Neural progenitor cell (in vitro differentiated cells): ENCODE data around the gene ZC3H12D. TPM values are rescaled to one million over a fixed set of nuclear protein-coding genes. Genes with fewer than 3 reads are reported as not detected.

ENCODE experiments used
- DNase-seq: peaks from one replicate; pipeline ENCODE4 v3.0.0-alpha.2; 2016; ENCODE audit warnings: low spot score
- H2AFZ ChIP-seq: fragments of 200-600 bp; sonication (generic); replicated peaks from 2 replicates; pipeline ENCODE4 v1.6.1; 2016; ENCODE audit warnings: antibody characterized with exemption
- H3F3A ChIP-seq: fragments of 200-600 bp; sonication (generic); 2 replicates; pipeline ENCODE4 v1.6.1; 2016; ENCODE audit warnings: antibody characterized with exemption, low read depth
- H3K27ac ChIP-seq: fragments of 200-600 bp; sonication (generic); 2 replicates; pipeline ENCODE4 v1.5.1; 2016; ENCODE audit warnings: mild to moderate bottlenecking
- H3K27me3 ChIP-seq: fragments of 200-600 bp; sonication (generic); 2 replicates; pipeline ENCODE4 v1.6.1; 2016; ENCODE audit warnings: mild to moderate bottlenecking, moderate library complexity
- H3K36me3 ChIP-seq: fragments of 200-600 bp; sonication (generic); 2 replicates; pipeline ENCODE4 v1.5.1; 2016
- H3K4me1 ChIP-seq: fragments of 200-600 bp; sonication (generic); 2 replicates; pipeline ENCODE4 v1.6.1; 2016; ENCODE audit warnings: mixed run types
- H3K4me2 ChIP-seq: fragments of 200-600 bp; sonication (generic); 2 replicates; pipeline ENCODE4 v1.6.1; 2016
- H3K4me3 ChIP-seq: fragments of 200-600 bp; sonication (generic); 2 replicates; pipeline ENCODE4 v1.5.1; 2016
- H3K79me2 ChIP-seq: fragments of 200-600 bp; sonication (generic); 2 replicates; pipeline ENCODE4 v1.6.1; 2016; ENCODE audit warnings: low read depth
- H3K9ac ChIP-seq: fragments of 200-600 bp; sonication (generic); 2 replicates; pipeline ENCODE4 v1.6.1; 2016
- H3K9me3 ChIP-seq: fragments of 200-600 bp; sonication (generic); 2 replicates; pipeline ENCODE4 v1.5.1; 2016; ENCODE audit warnings: low read depth
- H4K20me1 ChIP-seq: fragments of 200-600 bp; sonication (generic); 2 replicates; pipeline ENCODE4 v1.6.1; 2016; ENCODE audit warnings: low read depth
- H3K27ac Mint-ChIP-seq: 3 replicates; pipeline ENCODE4 v1.8.0; 2021; ENCODE audit warnings: mixed read lengths
- H3K27me3 Mint-ChIP-seq: 2 replicates; pipeline ENCODE4 v1.8.0; 2022; ENCODE audit warnings: low read depth, mild to moderate bottlenecking, inconsistent platforms, moderate library complexity, mixed read lengths; ENCODE audit not compliant: insufficient read depth
- H3K36me3 Mint-ChIP-seq: 3 replicates; pipeline ENCODE4 v1.8.0; 2021; ENCODE audit warnings: mixed read lengths
- H3K4me1 Mint-ChIP-seq: 3 replicates; pipeline ENCODE4 v1.8.0; 2021; ENCODE audit warnings: mixed read lengths
- H3K4me3 Mint-ChIP-seq: 3 replicates; pipeline ENCODE4 v1.8.0; 2021; ENCODE audit warnings: mild to moderate bottlenecking, moderate library complexity, mixed read lengths
- H3K9me3 Mint-ChIP-seq: 3 replicates; pipeline ENCODE4 v1.8.0; 2020; ENCODE audit warnings: mixed read lengths
- CTCF ChIP-seq: fragments of 200-600 bp; sonication (generic); IDR thresholded peaks from 2 replicates; pipeline ENCODE4 v1.5.1; 2017; ENCODE audit warnings: antibody characterized with exemption, mild to moderate bottlenecking
- EZH2 ChIP-seq: fragments of 200-600 bp; sonication (generic); IDR thresholded peaks from 2 replicates; pipeline ENCODE4 v1.6.1; 2017; ENCODE audit warnings: antibody characterized with exemption, mild to moderate bottlenecking, moderate library complexity
- EZH2phosphoT487 ChIP-seq: fragments of 200-600 bp; sonication (generic); IDR thresholded peaks from 2 replicates; pipeline ENCODE4 v1.6.1; 2017; ENCODE audit warnings: antibody characterized with exemption
- total RNA-seq: library from RNA; depleted of rRNA; stranded (reverse); fragments of >200 nt; gene quantifications from 2 replicates; pipeline ENCODE4 v1.2.3, GENCODE V29; 2015; ENCODE audit warnings: low replicate concordance

Gene ZC3H12D
- total RNA-seq: 0.03 TPM in 1 of 2 replicates, not detected in the other

DNA sequence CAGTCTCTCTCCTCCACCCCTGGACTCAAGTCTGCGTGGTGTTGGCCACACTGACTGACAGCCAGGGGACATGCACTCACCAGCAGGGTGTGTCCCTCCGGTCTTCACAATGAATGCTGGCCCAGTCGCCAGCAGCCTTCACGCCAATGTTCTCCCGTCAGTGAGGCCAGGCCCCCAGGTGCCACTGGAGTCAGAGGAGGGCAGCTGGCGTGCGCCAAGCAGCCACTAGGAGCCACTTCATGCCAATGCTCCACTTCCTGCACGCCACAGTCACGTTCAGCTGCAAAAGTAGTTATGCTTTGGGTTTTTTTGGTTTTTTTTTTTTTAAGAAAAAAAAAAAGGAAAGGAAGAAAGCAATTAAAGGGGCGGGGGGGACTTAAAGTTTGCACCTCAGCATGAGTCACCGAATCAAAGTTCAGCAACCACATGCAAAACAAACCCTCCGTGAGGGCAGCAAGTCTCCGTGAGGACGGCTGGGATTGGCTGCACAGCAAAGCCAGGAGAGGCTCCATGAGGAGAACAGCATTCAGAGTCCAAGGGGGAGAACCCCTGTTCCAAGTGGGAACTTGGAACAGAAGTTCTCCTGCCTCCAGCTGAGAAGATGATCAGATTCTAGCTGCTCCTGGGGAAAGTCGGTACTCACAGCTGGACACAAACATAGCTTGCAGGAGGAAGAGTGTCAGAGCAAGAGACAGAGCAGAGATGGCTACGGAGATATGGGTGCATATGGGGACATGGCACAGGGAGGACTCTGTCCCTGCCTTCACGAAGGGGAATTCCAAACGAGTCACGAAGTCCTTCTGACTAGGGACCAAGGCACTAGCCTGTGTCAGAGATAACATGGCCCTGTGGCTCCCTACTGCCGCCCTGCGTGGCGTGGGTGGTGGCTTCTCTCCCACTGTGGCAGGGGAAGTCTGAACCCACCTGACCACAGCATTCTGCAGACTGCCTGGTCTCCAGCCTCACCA is at the start of gene ZC3H12D:
Gene ZC3H12D (minus strand): TSS at position 282 of the 968 bp plus-strand sequence. CDS start 10,471 bp downstream, outside the sequence.
- H3K4me3 Mint-ChIP-seq: no peak within 1 kb of the TSS
- H2AFZ ChIP-seq: no peak within 1 kb of the TSS
- peak; percentile 18 for DNase-seq

DNA sequence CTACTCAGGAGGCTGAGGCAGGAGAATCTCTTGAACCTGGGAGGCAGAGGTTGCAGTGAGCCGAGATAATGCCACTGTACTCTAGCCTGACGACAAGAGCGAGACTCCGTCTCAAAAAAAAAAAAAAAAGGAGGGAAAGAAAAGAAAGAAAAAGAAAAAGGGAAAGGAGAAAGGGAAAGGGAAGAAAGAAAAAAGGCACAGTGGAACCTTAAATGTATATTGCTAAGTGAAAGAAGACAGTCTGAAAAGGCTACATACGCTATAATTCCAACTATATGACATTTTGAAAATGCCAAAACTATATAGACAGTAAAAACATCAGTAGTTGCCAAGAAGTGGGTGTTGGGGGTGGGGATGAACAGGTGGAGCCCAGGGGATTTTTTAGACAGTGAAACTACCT is 44.8 kb upstream of the ZC3H12D start:
- Histone ChIP-seq H3K79me2 (no peaks in the 10 kb centered on the region), H3K27me3 (no peaks in the 10 kb centered on the region), H3K9ac (no peak overlapping the region), H3K4me2 (no peak overlapping the region), H3K9me3 (no peaks in the 10 kb centered on the region), H3K36me3 (peaks cover 26% of the 10 kb centered on the region), H3K27ac (no peak overlapping the region), H3K4me1 (no peaks in the 10 kb centered on the region), H3K4me3 (no peak overlapping the region), H4K20me1 (no peaks in the 10 kb centered on the region), H2AFZ (no peak overlapping the region), H3F3A (no peaks in the 10 kb centered on the region)
- H3K4me1 Mint-ChIP-seq: no peaks in the 10 kb centered on the region
- peaks cover 11% of the 10 kb centered on the region for H3K36me3 Mint-ChIP-seq
- no peak overlapping the region for H3K27ac Mint-ChIP-seq
- DNase-seq: no peak
- H3K9me3 Mint-ChIP-seq: no peaks in the 10 kb centered on the region
- TF ChIP-seq EZH2phosphoT487 (no peak), EZH2 (no peak), CTCF (no peak)
- H3K27me3 Mint-ChIP-seq: no peaks in the 10 kb centered on the region
- H3K4me3 Mint-ChIP-seq: no peak overlapping the region

More for the DNA sequence above, at the start of gene ZC3H12D:
- H3K27me3 ChIP-seq: no peaks in the 10 kb centered on the region
- no peak for TF ChIP-seq EZH2
- TF ChIP-seq CTCF: no peak
- no peak for TF ChIP-seq EZH2phosphoT487
- Mint-ChIP-seq H3K9me3 (no peaks in the 10 kb centered on the region), H3K4me1 (peaks cover 27% of the 10 kb centered on the region), H3K27me3 (peaks cover 4% of the 10 kb centered on the region), H3K36me3 (no peaks in the 10 kb centered on the region), H3K27ac (no peak within 1 kb of the TSS)
- no peak within 1 kb of the TSS for H3K9ac ChIP-seq
- H3K36me3 ChIP-seq: no peaks in the 10 kb centered on the region
- no peaks in the 10 kb centered on the region for H3F3A ChIP-seq
- H3K4me3 ChIP-seq: no peak within 1 kb of the TSS
- H3K9me3 ChIP-seq: no peaks in the 10 kb centered on the region
- no peaks in the 10 kb centered on the region for H3K79me2 ChIP-seq
- no peaks in the 10 kb centered on the region for H4K20me1 ChIP-seq
- no peak within 1 kb of the TSS for H3K27ac ChIP-seq
- peaks cover 2% of the 10 kb centered on the region for H3K4me1 ChIP-seq
- H3K4me2 ChIP-seq: no peak within 1 kb of the TSS

DNA sequence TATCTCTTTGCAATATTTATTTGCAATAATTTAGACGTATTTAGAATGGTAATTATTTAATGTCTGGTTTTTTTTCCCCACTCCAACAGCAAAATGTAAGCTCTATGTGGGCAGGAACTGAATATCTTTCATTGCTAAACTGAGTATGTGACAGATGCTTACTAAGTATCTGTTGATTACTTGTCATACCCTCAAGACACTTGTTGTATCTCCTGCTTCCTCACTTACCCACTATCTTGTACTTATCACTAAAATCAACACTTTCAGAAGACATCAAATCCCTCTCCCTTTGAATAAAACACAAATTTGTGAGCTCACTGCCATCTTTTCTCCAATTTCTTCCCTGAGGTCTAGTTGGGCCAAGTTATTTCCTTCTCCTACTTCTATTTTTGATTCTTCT is 30.7 kb upstream of the ZC3H12D start:
- Histone ChIP-seq H3K4me1 (no peaks in the 10 kb centered on the region), H3K27ac (no peak overlapping the region), H3K27me3 (no peaks in the 10 kb centered on the region), H3K79me2 (no peaks in the 10 kb centered on the region), H3K9me3 (no peaks in the 10 kb centered on the region), H3K4me3 (no peak overlapping the region), H3K36me3 (peaks cover 11% of the 10 kb centered on the region), H2AFZ (no peak overlapping the region), H4K20me1 (no peaks in the 10 kb centered on the region), H3F3A (no peaks in the 10 kb centered on the region), H3K4me2 (no peak overlapping the region), H3K9ac (no peak overlapping the region)
- H3K9me3 Mint-ChIP-seq: no peaks in the 10 kb centered on the region
- no peaks in the 10 kb centered on the region for H3K4me1 Mint-ChIP-seq
- no peak overlapping the region for H3K27ac Mint-ChIP-seq
- no peak overlapping the region for H3K4me3 Mint-ChIP-seq
- TF ChIP-seq EZH2phosphoT487: no peak
- TF ChIP-seq EZH2: no peak
- no peak for TF ChIP-seq CTCF
- H3K36me3 Mint-ChIP-seq: peaks cover 11% of the 10 kb centered on the region
- DNase-seq: no peak
- no peaks in the 10 kb centered on the region for H3K27me3 Mint-ChIP-seq
